HG03108 (cell line): Measurements from ENCODE around the gene SDK1.
"Not testable (repeated sequence)": the region's sequence is repeated elsewhere in the genome, so short reads cannot be mapped to it uniquely, and the experiment has no call there.

Experiments used
- ATAC-seq: cut with Tn5 transposase; IDR thresholded peaks from one replicate; pipeline ENCODE4 v1.9.1; 2021; ENCODE audit warnings: moderate library complexity; ENCODE audit not compliant: unreplicated experiment

Gene SDK1

GRCh38 chr7:4227105-4228010, 926.3 kb downstream of the SDK1 start:
- ATAC-seq = no peak

GRCh38 chr7:4230352-4230751, 929.3 kb downstream of the SDK1 start:
- ATAC-seq = no peak

DNA sequence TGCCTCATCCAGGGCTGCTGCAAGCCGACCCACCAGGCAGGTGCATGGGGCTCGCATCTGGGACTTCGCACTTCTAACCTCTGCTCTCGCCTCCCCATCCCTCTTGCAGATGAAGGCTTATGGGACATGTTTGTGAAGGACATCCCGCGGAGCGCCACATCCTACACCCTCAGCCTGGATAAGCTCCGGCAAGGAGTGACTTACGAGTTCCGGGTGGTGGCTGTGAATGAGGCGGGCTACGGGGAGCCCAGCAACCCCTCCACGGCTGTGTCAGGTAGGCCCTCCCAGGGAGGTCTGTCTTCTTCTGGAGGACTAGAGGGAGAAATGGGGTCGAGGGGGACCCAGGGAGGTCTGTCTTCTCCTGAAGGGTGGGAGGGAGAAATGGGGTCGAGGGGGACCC, 932.1 kb downstream of the SDK1 start:
- ATAC-seq = no peak

DNA sequence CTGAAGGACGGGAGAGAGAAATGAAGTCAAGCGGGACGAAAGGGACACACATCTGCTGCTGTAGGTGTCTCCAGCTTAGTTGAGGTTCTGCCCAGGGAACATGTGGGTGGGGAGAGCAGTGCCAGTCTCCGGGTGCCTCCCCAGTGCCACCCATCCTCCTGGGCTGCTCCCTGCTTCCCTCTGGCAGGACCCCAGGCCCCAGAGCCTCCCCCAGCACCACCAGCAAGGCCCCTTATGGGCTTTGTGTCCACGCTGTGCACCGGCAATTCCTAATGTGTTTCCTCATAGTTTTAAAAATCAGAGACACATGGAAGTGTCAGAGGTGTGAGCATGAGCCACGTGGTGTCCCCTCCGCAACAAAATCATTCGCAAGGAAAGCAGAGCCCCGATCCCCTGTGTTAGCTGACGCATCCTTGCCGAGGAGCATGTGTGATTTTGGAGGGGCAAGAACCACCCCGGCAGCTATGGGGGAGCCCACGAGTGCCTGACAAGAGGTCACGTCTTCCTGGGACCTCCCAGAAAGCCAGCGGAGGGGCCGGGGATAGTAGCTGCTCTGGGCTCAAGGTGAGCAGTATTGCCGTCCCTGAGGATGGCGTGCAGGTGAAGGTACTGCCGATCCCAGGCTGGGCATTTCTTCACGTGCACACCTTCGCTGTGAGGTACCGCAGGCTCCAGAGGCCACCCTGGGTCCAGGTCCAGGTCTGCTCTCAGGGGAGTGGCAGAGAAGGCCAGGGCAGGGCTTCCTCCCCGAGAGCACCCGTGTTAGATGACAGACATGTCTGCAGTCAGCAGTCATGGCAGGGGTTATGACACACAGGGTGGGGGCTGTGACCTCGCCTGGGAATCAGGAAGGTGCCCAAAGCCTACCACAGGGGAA, 932.8 kb downstream of the SDK1 start:
- no peak for ATAC-seq

DNA sequence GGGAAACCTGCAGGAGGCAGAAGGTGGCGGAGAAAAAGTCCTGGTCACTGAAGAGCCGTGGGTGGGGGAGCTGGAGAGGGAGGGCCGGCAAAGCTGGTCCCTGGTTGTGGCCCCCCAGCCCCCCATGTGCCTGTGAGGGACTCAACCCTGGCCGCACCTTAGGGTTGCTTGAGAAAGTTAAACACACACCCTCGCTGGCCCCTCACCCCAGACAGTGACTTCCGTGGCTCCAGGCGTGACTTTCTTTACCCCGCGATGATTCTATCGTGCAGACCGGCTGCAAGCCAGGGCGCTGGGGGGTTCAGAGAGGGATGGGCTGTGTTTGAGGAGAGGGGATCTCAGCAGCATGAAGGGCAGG, 933.4 kb downstream of the SDK1 start:
- no peak for ATAC-seq

- ATAC-seq = no peak
These were observed 933.8 kb downstream of the SDK1 start for GRCh38 chr7:4234886-4235285.

DNA sequence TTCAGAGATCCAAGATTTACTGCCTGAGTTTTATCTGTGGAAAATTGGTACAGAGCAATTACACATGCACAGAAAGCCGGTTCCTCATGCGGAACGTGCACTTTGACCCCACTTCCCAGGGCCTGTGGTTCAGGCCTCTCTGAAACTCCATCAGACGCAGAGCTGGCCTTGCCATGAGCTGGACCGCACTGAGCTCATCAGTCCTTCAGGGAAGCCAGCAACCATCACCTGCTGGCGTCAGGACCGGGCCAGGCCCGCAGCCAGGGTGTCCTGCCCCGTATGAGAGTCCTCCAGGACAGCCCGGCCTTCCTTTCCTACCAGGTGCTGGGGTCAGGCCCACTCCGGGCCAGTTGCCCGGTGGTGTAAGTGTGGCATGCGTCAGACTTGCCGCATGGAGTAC, 934.5 kb downstream of the SDK1 start:
- no peak for ATAC-seq

DNA sequence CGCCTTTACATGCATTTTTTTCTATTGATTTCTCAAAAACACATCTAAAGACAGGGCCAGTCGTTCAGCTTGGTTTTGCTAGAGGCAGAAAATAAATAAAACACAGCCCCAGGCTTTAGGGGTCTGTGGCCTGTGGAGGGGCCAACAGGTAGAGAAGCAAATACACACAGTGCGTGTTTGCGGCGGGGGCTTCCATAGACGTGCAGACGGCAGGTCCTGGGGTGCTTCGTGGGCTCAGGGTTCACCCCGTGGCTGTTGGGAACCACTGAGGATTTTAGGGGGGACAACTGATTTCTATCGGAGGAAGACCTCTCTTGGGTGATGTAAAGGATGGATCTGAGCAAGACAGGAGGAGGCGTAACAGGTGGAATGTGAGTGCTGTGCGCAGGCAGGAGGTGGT, 935.3 kb downstream of the SDK1 start:
- ATAC-seq = no peak

- not testable (repeated sequence) for ATAC-seq
These were observed 935.8 kb downstream of the SDK1 start for GRCh38 chr7:4236873-4237272.

DNA sequence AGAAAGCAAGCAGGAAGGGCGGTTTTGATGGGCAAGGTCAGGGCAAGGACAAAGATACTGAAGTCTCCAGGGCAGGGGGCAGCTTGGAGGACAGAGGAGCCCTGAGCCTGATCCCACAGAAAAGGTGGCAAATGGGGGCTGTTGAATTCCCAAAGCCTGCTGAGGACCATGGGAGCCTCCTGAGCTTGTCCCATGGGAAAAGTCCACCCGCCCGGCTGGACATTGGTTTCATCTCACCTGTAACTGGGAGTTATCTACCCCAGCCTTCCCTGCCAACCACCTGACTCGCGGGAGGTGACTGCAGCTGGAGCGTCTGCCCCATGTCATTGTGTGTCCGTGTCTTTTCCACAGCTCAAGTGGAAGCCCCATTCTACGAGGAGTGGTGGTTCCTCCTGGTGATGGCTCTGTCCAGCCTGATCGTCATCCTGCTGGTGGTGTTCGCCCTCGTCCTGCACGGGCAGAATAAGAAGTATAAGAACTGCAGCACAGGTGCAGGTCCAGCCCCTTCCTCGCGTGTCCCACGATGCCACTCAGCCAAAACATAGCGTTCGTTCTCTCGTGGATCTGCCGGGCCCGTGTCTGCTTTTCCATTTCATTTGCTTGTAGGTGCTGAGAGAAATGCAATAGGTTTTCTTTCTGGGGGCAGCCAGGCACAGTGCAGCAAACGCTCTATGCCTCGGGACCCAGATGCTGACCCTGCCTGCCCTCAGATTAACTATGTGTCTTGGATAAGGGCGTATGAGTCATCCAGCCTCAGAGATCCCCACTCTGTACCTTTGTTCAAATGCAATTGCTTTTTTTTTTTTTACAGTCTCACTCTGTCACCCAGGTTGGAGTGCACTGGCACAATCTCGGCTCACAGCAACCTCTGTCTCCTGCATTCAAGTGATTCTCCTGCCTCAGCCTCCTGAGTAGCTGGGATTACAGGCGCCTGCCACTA, 936.5 kb downstream of the SDK1 start:
- no peak for ATAC-seq

DNA sequence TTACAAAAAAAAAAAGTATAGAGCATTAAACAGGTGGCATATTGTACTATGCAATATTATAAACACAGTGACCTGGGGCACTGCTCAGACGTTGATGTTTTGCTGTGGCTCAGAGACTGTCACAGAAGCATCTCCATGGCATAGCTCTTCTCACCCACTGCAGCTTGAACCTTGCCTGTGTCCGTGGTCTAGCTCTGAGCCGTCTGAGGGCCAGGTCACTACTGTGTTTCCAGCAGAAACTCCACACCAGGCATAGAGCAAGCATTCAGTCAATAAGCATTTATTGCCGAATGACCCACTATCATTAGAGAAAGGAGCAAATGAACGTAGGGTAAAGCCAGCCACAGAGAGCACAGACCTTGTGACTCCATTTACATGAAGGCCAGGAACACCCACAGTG, 937.8 kb downstream of the SDK1 start:
- ATAC-seq = no peak

DNA sequence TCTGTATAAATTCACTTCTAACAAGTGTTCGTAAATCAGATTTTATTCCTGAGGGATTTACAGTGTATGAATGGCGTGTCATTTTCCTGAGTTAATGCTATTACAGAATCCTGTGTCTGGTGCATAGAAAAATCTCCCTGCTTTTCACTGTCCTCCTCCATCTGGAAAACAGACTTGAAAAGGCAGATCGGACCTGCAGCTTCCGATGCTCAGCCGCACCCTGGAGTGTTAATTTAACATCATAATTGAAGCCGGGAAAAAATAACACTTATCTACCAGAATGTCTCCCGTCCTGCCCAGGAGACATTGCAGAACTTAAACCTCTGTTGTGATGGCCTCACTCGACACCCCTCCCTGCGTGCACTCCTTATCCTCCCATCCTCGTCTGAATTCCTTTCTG, 939.0 kb downstream of the SDK1 start:
- no peak for ATAC-seq

DNA sequence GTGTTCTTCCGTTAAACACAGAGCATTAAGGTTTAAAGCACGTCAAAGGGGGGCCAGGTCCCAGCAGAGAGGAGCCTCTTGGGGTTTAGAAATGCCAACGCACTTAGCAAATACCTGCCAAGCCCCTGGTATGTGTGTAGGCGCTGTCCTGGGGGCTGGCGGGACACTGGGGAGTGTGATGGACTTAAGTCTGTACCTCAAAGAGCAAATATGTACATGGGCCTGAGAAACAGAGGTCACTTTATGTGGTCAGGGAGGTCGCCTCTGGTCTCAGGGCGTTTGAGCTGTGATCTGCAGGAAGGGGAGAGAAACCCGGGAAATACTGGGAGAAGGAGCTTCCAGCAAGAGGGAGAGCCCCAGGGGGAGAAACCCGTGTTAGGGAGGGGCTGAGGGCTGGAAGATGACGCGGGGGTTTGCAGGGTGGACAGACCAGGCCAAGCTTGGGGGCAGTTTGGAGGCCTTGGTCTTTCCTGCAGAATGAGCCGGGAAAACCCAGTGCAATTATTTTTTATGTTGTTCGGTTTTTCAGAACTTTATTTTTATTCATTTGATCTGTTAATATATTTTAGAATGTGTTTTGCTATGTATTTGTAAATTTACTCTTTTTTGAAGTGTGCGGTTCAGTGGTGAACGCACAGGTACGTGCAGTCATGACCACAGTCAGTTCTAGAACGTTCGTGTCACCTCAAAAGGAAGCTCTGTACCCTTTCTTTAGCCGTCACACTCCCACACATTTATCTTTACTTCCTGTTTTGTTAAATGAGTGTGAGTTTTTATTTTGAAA, 939.7 kb downstream of the SDK1 start:
- ATAC-seq = no peak

GRCh38 chr7:4241304-4241612, 940.2 kb downstream of the SDK1 start:
- no peak for ATAC-seq

- no peak for ATAC-seq
These were observed 940.7 kb downstream of the SDK1 start for GRCh38 chr7:4241791-4242190.

DNA sequence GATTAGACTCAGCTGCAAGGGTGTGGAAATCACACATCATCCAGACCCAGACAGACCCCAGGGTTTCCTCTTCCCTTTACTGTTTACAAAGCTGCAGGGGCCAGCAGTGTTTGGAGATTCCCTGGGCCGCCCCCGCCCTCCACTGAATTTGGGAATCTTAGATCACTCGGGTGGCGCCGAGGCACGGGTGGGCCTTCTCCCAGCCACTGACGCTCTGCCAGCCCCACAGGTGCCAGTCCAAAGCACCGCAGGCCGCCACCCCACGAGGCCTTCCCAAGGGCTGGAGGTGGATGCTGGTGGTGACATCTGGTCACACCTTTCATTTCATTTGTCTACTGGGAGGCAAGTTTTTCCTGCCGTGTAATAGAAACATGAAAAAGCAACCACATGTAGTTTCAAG, 941.7 kb downstream of the SDK1 start:
- no peak for ATAC-seq

- ATAC-seq = no peak
These were observed 943.0 kb downstream of the SDK1 start for GRCh38 chr7:4244041-4244440.

DNA sequence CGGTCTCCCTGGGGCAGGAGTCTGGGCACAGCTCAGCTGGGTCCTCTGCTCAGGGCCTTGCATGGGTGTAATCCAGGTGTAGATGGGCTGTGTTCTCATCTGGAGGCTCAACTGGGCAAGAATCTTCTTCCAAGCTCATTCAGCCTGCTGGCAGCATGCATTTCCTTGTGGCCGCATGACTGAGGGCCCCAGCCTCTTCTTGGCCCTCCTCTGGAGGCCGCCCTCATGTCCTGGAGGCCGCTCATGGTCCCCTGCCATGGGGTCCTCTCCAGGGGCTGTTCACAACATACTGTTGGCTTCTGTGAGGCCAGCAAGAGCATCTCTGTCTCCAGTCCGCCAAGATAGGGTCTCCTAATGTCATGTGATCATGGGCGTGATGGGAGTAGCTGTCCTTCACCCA, 943.6 kb downstream of the SDK1 start:
- no peak for ATAC-seq

DNA sequence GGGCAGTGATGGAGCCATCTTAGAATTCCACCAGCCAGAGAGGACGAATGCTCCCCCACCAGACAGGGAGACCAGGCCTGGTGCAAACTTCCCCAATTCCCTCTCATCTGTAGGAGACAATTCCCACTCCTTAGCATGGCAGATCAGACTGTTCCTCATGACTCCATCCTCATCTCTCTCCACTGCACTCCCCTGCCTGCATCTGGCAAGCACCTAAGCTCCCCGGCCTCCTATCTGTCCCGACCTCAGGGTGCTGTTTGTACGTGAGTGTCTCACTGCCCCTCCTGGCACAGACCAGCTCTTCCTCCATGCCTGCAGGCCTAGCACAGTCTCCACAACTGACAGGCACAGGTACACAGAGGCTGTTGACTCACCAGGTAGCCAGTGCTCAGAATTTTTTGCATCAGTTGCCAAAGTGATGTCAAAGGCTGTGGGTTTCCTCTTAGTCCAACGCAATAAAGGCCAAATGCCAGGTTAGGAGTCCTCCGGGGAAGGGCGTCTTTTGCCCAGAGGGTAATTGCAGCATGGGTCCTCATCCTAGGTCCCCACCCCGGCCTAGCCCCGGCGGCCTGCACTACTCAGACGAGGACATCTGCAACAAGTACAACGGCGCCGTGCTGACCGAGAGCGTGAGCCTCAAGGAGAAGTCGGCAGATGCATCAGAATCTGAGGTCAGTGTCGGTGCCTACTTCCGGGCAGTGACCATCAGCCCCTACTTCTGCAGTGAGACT, 944.2 kb downstream of the SDK1 start:
- no peak for ATAC-seq
